Loucy (cell line): ENCODE data around the gene CKMT2.

Experiments
- H2AFZ ChIP-seq: fragments of 200-600 bp; sonication (generic); 2 replicates; pipeline ENCODE4 v1.6.0; 2016; ENCODE audit warnings: antibody characterized with exemption, mild to moderate bottlenecking, low read length, moderate library complexity
- H3F3A ChIP-seq: fragments of 200-600 bp; 2 replicates; pipeline ENCODE4 v1.6.0; 2016; ENCODE audit warnings: antibody characterized with exemption, low read depth, mild to moderate bottlenecking
- H3K27me3 ChIP-seq: fragments of 200-600 bp; sonication (generic); 2 replicates; pipeline ENCODE4 v1.6.1; 2014; ENCODE audit warnings: low read length, mild to moderate bottlenecking; ENCODE audit not compliant: insufficient read depth, poor library complexity, severe bottlenecking
- H3K36me3 ChIP-seq: fragments of 200-600 bp; sonication (generic); 2 replicates; pipeline ENCODE4 v1.6.1; 2016; ENCODE audit warnings: low read length; ENCODE audit not compliant: insufficient read depth
- H3K4me1 ChIP-seq: fragments of 200-600 bp; sonication (generic); 2 replicates; pipeline ENCODE4 v1.5.1; 2014; ENCODE audit warnings: low read length, mild to moderate bottlenecking; ENCODE audit not compliant: insufficient read depth, poor library complexity, severe bottlenecking
- H3K4me2 ChIP-seq: fragments of 200-600 bp; sonication (generic); 2 replicates; pipeline ENCODE4 v1.6.0; 2014; ENCODE audit warnings: antibody characterized with exemption, low read length, low read depth, mild to moderate bottlenecking; ENCODE audit not compliant: poor library complexity, severe bottlenecking
- H3K4me3 ChIP-seq: fragments of 200-600 bp; sonication (generic); 2 replicates; pipeline ENCODE4 v1.5.1; 2014; ENCODE audit warnings: low read length, mild to moderate bottlenecking, mixed read lengths; ENCODE audit not compliant: poor library complexity, severe bottlenecking
- H3K79me2 ChIP-seq: fragments of 200-600 bp; sonication (generic); 2 replicates; pipeline ENCODE4 v1.6.1; 2014; ENCODE audit warnings: low read length; ENCODE audit not compliant: insufficient read depth
- H3K9ac ChIP-seq: fragments of 200-600 bp; sonication (generic); 2 replicates; pipeline ENCODE4 v1.6.0; 2014; ENCODE audit warnings: mild to moderate bottlenecking, low read depth, low read length, moderate library complexity; ENCODE audit not compliant: poor library complexity, severe bottlenecking
- H3K9me2 ChIP-seq: fragments of 200-600 bp; sonication (generic); replicated peaks from 2 replicates; pipeline ENCODE4 v1.6.1; 2016; ENCODE audit warnings: low read depth, low read length, mixed read lengths
- H3K9me3 ChIP-seq: fragments of 200-600 bp; sonication (generic); 2 replicates; pipeline ENCODE4 v1.6.1; 2014; ENCODE audit warnings: mild to moderate bottlenecking, antibody characterized with exemption, low read length, low read depth; ENCODE audit not compliant: insufficient read depth
- H4K20me1 ChIP-seq: fragments of 200-600 bp; sonication (generic); 2 replicates; pipeline ENCODE4 v1.6.0; 2014; ENCODE audit warnings: antibody characterized with exemption, low read length, mild to moderate bottlenecking; ENCODE audit not compliant: insufficient read depth, poor library complexity, severe bottlenecking
- CTCF ChIP-seq: fragments of 200-600 bp; sonication (generic); conservative IDR thresholded peaks from 2 replicates; pipeline ENCODE4 v1.5.1; 2014; ENCODE audit warnings: mild to moderate bottlenecking, antibody characterized with exemption, low read length
- EZH2phosphoT487 ChIP-seq: fragments of 200-600 bp; IDR thresholded peaks from 2 replicates; pipeline ENCODE4 v1.6.1; 2018; ENCODE audit warnings: antibody characterized with exemption, mild to moderate bottlenecking, moderate library complexity, borderline replicate concordance

Gene CKMT2

GRCh38 chr5:81219389-81219788 lies 13.7 kb upstream of the CKMT2 start:
- Histone ChIP-seq H3K36me3 (no peaks in the 10 kb centered on the region), H3K4me1 (no peaks in the 10 kb centered on the region), H3F3A (no peaks in the 10 kb centered on the region), H3K9ac (no peak overlapping the region), H3K27me3 (no peaks in the 10 kb centered on the region), H3K79me2 (no peaks in the 10 kb centered on the region), H3K4me3 (no peak overlapping the region), H3K9me2 (no peaks in the 10 kb centered on the region), H2AFZ (no peak overlapping the region), H3K4me2 (no peak overlapping the region), H3K9me3 (no peaks in the 10 kb centered on the region), H4K20me1 (no peaks in the 10 kb centered on the region)
- no peak for TF ChIP-seq EZH2phosphoT487

GRCh38 chr5:81222285-81222684 lies 10.8 kb upstream of the CKMT2 start:
- Histone ChIP-seq H3K4me3 (no peak overlapping the region), H3K79me2 (no peaks in the 10 kb centered on the region), H4K20me1 (no peaks in the 10 kb centered on the region), H3K4me2 (no peak overlapping the region), H3K9ac (no peak overlapping the region), H3F3A (no peaks in the 10 kb centered on the region), H2AFZ (no peak overlapping the region), H3K9me3 (no peaks in the 10 kb centered on the region), H3K9me2 (no peaks in the 10 kb centered on the region), H3K4me1 (no peaks in the 10 kb centered on the region), H3K36me3 (no peaks in the 10 kb centered on the region), H3K27me3 (no peaks in the 10 kb centered on the region)
- TF ChIP-seq CTCF (no peak), EZH2phosphoT487 (no peak)

- no peaks in the 10 kb centered on the region for H3F3A ChIP-seq
- H3K9ac ChIP-seq = no peak overlapping the region
- TF ChIP-seq EZH2phosphoT487 = no peak
- TF ChIP-seq CTCF = no peak
- no peaks in the 10 kb centered on the region for H3K36me3 ChIP-seq
- H3K9me3 ChIP-seq = no peaks in the 10 kb centered on the region
- no peaks in the 10 kb centered on the region for H3K4me1 ChIP-seq
- no peak overlapping the region for H2AFZ ChIP-seq
- H3K4me3 ChIP-seq = no peak overlapping the region
- no peak overlapping the region for H3K4me2 ChIP-seq
- no peaks in the 10 kb centered on the region for H3K9me2 ChIP-seq
- H3K27me3 ChIP-seq = no peaks in the 10 kb centered on the region
- H4K20me1 ChIP-seq = no peaks in the 10 kb centered on the region
- no peaks in the 10 kb centered on the region for H3K79me2 ChIP-seq
These were observed 7.7 kb upstream of the CKMT2 start for GRCh38 chr5:81225463-81225862.

GRCh38 chr5:81226286-81226685 lies 6.8 kb upstream of the CKMT2 start:
- H3K4me3 ChIP-seq = no peak overlapping the region
- no peaks in the 10 kb centered on the region for H3K9me3 ChIP-seq
- no peaks in the 10 kb centered on the region for H3F3A ChIP-seq
- H3K27me3 ChIP-seq = no peaks in the 10 kb centered on the region
- no peak overlapping the region for H2AFZ ChIP-seq
- TF ChIP-seq CTCF (no peak), EZH2phosphoT487 (no peak)
- no peaks in the 10 kb centered on the region for H3K4me1 ChIP-seq
- no peaks in the 10 kb centered on the region for H4K20me1 ChIP-seq
- H3K4me2 ChIP-seq = no peak overlapping the region
- H3K79me2 ChIP-seq = no peaks in the 10 kb centered on the region
- no peaks in the 10 kb centered on the region for H3K36me3 ChIP-seq
- H3K9me2 ChIP-seq = no peaks in the 10 kb centered on the region
- no peak overlapping the region for H3K9ac ChIP-seq
